Measurements from ENCODE around the gene CILP2. TPM values are rescaled to one million over a fixed set of nuclear protein-coding genes. Genes with fewer than 3 reads are reported as not detected.

CILP2 gene
- total and polyA plus RNA-seq, 4 donors = 0.08 to 0.42 (median 0.09) TPM; not detected in 1

DNA sequence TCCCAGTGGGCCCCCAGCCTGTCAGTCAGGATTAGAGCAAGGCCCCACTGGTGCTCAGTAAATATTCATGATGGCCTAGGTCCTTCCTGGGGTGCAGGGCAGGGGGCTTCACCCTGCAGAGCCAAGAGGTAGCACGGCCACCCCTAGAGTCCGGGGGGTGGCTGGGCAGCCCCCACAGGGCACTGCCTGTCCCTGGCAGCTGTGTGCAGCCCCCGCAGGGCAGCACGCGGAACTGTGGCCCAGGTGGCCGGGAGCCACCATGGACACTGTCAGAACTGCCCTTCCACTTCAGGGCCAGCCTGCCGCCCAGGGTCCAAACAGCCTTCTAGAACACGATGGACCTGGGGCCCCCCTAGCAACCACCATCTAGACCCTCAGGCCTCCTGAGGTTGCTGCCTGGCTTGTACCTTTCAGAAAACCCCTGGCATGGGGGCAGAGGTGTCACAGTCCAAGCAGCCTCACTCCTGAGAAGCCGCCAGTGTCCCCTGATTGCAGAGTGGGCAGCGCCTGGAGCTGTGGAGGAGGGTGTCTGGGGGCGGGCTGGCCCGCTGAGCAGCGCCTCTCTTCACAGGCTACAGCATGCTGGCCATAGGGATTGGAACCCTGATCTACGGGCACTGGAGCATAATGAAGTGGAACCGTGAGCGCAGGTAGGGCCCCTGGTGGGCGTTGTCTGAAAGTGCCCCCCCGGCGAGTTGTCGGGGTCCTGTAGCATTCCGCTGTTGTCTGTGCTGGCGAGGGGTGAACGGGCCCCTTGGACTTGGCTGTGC lies 12.3 kb upstream of the CILP2 start:
- no peak overlapping the region for H3K27ac ChIP-seq (ENCODE audit: low read depth in 1 of 2, low read length in 2 of 2)
- no peak overlapping the region for H3K4me3 ChIP-seq (ENCODE audit: low read depth in 1 of 3, low read length in 3 of 3)
- WGBS = 96% methylated on average over 23 of the region's 23 CpGs
- no peaks in the 10 kb centered on the region for H3K9me3 ChIP-seq (ENCODE audit: control insufficient read depth in 4 of 4, low read length in 3 of 4)
- no peaks in the 10 kb centered on the region for H3K4me1 ChIP-seq (ENCODE audit: control insufficient read depth in 4 of 4, insufficient read depth in 4 of 4, low read length in 3 of 4)
- no peaks in the 10 kb centered on the region for H3K27me3 ChIP-seq (ENCODE audit: control insufficient read depth in 4 of 4, insufficient read depth in 4 of 4, low read length in 3 of 4)
- peaks cover 2 to 10% (median 6%) of the 10 kb centered on the region in 4 donors for H3K36me3 ChIP-seq (ENCODE audit: control insufficient read depth in 4 of 4, insufficient read depth in 3 of 4, low read depth in 1 of 4, low read length in 3 of 4)
- TF ChIP-seq, protein P1, sequence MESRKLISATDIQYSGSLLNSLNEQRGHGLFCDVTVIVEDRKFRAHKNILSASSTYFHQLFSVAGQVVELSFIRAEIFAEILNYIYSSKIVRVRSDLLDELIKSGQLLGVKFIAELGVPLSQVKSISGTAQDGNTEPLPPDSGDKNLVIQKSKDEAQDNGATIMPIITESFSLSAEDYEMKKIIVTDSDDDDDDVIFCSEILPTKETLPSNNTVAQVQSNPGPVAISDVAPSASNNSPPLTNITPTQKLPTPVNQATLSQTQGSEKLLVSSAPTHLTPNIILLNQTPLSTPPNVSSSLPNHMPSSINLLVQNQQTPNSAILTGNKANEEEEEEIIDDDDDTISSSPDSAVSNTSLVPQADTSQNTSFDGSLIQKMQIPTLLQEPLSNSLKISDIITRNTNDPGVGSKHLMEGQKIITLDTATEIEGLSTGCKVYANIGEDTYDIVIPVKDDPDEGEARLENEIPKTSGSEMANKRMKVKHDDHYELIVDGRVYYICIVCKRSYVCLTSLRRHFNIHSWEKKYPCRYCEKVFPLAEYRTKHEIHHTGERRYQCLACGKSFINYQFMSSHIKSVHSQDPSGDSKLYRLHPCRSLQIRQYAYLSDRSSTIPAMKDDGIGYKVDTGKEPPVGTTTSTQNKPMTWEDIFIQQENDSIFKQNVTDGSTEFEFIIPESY (IDR thresholded peaks at IDR 0.05) = no peak
- TF ChIP-seq SP1 (IDR thresholded peaks at IDR 0.05) (no peak), FOXA1 (IDR thresholded peaks at IDR 0.05) (no peak), RAD21 (IDR thresholded peaks at IDR 0.05) (no peak), FOXA2 (IDR thresholded peaks at IDR 0.05) (no peak), HNF4A (conservative IDR thresholded peaks at IDR 0.05) (no peak), NR2F2 (IDR thresholded peaks at IDR 0.05) (no peak), EGR1 (IDR thresholded peaks at IDR 0.05; ENCODE audit: low read depth in 2 of 2) (no peak), GABPA (IDR thresholded peaks at IDR 0.05 in 1 of 2, conservative IDR thresholded peaks at IDR 0.05 in 1 of 2) (no peak), RXRA (IDR thresholded peaks at IDR 0.05) (no peak), JUND (IDR thresholded peaks at IDR 0.05) (no peak), HNF4G (IDR thresholded peaks at IDR 0.05) (no peak), TAF1 (conservative IDR thresholded peaks at IDR 0.05) (no peak), YY1 (IDR thresholded peaks at IDR 0.05) (no peak)
- TF ChIP-seq, protein P2, sequence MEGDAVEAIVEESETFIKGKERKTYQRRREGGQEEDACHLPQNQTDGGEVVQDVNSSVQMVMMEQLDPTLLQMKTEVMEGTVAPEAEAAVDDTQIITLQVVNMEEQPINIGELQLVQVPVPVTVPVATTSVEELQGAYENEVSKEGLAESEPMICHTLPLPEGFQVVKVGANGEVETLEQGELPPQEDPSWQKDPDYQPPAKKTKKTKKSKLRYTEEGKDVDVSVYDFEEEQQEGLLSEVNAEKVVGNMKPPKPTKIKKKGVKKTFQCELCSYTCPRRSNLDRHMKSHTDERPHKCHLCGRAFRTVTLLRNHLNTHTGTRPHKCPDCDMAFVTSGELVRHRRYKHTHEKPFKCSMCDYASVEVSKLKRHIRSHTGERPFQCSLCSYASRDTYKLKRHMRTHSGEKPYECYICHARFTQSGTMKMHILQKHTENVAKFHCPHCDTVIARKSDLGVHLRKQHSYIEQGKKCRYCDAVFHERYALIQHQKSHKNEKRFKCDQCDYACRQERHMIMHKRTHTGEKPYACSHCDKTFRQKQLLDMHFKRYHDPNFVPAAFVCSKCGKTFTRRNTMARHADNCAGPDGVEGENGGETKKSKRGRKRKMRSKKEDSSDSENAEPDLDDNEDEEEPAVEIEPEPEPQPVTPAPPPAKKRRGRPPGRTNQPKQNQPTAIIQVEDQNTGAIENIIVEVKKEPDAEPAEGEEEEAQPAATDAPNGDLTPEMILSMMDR (IDR thresholded peaks at IDR 0.05; ENCODE audit: low read depth, low read length, missing input control) = no peak
- TF ChIP-seq, protein P3, sequence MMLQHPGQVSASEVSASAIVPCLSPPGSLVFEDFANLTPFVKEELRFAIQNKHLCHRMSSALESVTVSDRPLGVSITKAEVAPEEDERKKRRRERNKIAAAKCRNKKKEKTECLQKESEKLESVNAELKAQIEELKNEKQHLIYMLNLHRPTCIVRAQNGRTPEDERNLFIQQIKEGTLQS (IDR thresholded peaks at IDR 0.05) = no peak
- TF ChIP-seq, protein P4, sequence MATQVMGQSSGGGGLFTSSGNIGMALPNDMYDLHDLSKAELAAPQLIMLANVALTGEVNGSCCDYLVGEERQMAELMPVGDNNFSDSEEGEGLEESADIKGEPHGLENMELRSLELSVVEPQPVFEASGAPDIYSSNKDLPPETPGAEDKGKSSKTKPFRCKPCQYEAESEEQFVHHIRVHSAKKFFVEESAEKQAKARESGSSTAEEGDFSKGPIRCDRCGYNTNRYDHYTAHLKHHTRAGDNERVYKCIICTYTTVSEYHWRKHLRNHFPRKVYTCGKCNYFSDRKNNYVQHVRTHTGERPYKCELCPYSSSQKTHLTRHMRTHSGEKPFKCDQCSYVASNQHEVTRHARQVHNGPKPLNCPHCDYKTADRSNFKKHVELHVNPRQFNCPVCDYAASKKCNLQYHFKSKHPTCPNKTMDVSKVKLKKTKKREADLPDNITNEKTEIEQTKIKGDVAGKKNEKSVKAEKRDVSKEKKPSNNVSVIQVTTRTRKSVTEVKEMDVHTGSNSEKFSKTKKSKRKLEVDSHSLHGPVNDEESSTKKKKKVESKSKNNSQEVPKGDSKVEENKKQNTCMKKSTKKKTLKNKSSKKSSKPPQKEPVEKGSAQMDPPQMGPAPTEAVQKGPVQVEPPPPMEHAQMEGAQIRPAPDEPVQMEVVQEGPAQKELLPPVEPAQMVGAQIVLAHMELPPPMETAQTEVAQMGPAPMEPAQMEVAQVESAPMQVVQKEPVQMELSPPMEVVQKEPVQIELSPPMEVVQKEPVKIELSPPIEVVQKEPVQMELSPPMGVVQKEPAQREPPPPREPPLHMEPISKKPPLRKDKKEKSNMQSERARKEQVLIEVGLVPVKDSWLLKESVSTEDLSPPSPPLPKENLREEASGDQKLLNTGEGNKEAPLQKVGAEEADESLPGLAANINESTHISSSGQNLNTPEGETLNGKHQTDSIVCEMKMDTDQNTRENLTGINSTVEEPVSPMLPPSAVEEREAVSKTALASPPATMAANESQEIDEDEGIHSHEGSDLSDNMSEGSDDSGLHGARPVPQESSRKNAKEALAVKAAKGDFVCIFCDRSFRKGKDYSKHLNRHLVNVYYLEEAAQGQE (IDR thresholded peaks at IDR 0.05) = no peak
- TF ChIP-seq, protein P5, sequence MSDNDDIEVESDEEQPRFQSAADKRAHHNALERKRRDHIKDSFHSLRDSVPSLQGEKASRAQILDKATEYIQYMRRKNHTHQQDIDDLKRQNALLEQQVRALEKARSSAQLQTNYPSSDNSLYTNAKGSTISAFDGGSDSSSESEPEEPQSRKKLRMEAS (IDR thresholded peaks at IDR 0.05) = no peak
- no peak overlapping the region for H3K9ac ChIP-seq (ENCODE audit: low read depth in 1 of 2, low read length in 2 of 2)
- DNase-seq (ENCODE audit: low spot score) = no peak

Data from liver (tissue), 9 donors.